ENCODE data around the gene MR1.
"Not testable (repeated sequence)": the region's sequence is repeated elsewhere in the genome, so short reads cannot be mapped to it uniquely, and the experiment has no call there.

The MR1 gene

DNA sequence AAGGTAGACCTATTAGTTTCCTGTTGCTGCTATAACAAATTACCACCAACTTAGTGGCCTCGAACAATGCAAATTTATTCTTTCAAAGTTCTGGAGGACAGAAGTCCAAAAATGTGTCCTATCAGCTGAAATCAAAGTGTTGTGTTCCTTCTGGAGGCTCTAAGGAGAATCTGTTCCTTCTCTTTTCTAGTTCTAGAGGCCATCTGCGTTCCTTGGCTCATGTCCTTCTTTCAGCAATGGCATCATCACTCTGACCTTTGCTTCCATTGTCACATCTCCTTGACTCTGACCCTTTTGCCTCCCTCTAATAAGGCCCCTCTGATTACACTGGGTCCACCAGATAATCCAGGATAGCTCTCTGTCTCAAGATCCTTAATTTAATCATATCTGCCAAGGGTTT, 1.2 kb upstream of the MR1 start:
- no peak for DNase-seq (ENCODE audit: low spot score)

DNA sequence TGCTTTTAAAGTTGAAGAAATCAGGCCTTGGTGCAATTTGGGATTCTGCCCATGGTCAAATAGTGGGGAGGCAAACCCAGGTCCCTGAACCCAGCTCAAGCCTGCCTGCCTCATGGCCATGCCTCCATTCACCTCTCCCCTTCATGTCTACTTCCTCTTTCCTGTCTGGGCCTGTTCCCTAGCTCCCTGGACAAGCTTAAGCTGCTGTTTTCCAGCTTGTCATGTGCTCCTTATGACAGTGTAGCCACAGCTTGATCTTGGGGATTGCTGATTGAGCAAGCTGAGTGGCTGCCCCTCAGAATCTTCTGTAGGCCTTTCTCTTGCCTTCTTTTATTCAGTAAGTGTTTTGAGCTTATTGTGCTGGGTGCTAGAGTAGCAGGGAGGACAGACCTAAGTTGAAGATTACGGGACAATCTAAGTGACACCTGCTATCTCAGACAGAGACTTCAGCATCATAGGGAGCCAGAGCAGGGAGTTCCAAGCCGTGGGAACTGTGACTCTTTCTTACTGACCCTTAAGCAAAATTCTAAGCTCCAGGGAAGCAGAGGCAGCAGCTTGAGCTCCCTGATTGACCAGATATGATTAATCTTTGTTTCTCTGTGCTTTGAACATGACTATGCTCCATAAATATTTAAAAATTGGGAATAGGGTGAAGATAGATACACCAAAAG, 520 bp upstream of the MR1 start:
- DNase-seq (ENCODE audit: low spot score) = no peak

DNA sequence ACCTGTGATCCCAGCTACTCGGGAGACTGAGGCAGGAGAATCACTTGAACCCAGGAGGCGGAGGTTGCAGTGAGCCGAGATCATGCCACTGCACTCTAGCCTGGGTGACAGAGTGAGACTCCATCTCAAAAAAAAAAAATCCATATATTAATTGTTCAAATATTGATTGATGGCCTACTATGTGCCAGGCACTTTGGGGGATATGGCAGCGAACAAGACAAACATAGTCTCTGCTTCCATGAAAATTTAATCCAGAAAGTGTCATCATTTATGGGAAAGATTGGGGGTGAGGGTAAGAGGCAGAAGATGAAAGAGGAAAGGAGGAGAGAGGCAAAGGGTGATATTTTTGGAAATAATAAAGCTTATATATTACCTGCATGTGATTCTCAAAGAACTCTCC, 1.4 kb downstream of the MR1 start:
- DNase-seq (ENCODE audit: low spot score) = not testable (repeated sequence)

DNA sequence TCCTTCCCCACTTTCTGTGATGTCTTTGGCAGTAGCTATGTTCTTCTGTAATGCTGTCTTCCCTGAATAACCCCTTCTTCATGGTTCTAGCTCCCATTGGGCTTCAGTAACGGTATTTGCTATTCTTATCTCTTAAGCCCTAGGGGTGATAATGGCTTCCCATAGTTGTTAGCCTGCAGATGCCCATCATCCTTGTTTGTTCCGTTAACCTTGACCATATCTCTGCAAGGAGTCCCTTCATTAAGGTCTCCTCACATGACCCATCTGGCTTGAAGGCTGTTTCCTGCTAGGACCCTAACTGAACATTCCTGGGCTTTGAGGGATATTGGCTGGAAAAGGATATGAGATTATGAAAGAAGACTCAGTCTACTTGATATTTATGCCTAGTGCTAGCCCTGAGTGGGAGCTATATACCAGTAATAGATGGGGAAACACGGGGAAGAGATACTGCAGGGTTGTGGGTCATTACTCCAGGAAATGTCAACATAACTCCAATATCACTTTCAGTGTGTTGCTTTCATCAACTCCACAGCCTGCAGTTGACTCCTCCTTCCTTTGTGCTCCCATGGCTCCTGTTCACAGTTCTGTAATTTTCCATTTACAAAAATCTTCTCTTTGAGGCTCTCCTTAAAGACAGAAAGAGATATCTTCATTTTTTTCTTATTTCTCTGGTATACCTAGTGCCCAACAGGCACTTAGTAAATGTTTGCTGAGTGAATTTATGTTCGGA, 2.5 kb downstream of the MR1 start:
- DNase-seq (ENCODE audit: low spot score) = no peak

DNA sequence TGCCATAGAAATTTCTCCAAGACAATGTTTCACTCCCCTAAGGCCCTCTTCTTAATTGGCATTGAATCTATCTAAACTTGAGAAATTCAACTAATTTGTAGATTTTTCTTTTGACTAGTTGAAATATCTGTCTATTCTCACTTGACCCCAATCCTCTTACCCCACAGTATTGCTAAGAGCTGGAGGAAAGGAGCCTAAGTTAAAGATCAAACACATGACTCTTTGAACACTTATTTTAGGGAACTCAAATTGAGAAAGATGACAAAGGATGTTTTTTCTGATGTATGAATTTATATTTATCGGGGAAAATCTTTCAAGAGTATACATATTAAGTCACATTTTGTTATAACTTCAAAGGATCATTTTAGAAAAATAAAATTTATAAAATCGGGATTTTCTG, 3.6 kb downstream of the MR1 start:
- no peak for DNase-seq (ENCODE audit: low spot score)

DNA sequence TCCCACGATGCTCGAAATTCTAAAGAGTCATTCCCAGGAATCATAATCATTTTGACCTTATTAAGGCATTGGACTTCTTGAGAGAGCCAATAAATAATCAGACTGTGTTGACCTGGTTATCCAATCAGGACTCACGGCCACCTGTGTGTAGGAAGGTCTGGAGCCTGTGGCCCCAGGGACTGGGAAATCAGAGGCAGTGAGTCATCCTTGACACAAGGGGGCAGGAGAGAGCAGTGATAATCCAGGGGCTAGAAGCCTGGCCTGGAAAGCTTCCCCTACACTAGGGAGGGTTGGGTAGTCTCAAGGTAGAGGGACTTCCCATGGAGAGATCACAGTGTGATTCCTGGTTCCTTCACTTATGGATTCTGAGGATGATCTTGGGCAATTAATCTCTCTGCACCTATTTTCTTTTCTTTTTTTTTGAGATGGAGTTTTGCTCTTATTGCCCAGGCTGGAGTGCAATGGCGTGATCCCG, 4.7 kb downstream of the MR1 start:
- peak; percentile 84 for DNase-seq (ENCODE audit: low spot score)

DNA sequence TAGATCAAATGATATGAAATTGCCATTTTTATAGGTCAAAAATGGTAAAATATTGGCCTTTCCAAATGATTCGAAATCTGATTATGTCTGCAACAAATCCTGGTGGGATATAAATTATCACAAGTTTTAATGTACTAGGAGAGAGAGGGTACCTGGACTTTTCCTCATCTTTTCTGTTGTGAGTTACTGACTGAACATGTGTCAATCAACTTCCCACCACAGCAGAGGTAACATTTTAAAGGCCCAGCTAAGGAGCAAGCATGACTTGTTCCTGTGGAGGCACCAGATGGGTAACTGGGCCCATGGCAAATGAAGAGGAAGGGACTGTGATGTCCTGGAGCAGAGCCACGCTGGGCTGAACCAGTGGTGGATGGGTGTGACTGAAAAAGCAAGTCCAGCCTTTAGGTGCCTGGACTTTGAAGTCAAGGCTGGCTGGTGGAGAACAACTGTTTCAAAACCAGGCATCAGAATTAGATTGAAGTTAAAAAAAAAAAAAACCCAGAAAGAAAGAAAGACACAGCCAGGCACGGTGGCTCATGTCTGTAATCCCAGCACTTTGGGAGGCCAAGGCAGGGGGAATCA, 6.6 kb downstream of the MR1 start:
- DNase-seq (ENCODE audit: low spot score) = no peak

DNA sequence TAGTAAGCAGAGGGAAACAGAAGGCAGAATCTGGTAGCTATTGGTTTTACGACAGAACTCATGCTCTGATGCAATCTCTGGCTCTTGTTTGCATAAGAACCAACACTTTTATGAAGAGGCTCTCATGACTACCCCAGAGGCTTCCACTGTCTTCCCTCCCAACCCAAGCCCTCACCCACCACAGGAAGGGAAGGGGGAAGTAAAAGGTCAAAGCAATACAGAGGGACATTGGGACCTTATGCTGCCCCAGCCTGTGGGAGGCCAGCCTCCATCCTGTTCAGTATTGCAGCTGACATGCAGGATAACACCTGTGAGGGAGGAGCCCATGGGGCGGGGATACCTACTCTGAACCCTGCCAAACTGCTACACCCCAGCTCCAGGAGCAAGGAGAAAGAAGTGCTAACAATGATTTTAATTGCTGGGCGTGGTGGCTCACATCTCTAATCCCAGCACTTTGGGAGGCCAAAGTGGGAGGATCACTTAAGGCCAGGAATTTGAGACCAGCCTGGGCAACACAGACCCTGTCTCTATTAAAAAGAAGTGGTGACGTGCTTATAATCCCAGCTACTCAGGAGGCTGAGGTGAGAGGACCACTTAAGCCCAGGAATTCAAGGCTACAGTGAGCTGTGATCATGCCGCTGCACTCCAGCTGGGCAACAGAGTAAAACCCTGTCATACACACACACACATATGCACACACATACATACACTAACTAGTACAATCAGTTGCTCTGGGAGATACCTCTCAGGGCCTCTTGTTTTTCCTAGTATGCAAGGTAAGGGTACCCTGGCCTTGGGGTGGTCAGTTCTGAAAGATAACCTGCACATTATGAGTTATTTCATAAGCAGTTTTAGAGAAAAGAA, 9.5 kb downstream of the MR1 start:
- peak; percentile 18 for DNase-seq (ENCODE audit: low spot score)

DNA sequence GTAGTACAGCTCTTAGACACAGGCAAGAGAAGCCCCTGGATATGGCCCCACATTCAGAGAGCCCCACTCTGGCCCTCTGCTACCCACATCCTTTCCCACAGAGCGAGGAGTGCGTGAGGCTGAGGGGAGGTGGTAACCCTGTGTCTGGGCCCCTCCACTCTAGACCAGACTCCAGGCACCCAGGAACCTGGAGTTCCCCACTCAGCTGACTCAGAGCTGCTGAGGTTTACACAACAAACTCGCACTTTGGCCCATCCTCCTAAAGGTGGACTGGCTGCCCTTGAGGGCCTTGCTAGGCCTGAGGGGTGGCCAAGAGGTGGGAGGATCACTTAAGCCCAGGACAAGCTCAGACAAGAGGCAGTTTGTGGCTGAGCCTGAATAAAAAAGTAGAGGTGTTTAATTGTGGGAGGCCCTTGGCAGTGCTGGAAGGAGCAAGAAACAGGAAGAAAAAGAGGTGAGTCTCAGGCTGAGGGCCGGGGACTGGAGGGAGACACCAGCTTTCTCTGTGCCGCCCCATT, 10.7 kb downstream of the MR1 start:
- DNase-seq (ENCODE audit: low spot score) = no peak

DNA sequence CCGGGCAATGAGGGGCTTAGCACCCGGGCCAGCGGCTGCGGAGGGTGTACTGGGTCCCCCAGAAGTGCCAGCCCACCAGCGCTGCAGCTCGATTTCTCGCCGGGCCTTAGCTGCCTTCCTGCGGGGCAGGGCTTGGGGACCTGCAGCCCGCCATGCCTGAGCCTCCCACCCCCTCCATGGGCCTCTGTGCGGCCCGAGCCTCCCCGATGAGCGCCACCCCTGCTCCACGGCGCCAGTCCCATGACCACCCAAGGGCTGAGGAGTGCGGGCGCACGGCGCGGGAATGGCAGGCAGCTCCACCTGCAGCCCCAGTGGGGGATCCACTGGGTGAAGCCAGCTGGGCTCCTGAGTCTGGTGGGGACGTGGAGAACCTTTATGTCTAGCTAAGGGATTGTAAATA, 12.2 kb downstream of the MR1 start:
- DNase-seq (ENCODE audit: low spot score) = not testable (repeated sequence)

DNA sequence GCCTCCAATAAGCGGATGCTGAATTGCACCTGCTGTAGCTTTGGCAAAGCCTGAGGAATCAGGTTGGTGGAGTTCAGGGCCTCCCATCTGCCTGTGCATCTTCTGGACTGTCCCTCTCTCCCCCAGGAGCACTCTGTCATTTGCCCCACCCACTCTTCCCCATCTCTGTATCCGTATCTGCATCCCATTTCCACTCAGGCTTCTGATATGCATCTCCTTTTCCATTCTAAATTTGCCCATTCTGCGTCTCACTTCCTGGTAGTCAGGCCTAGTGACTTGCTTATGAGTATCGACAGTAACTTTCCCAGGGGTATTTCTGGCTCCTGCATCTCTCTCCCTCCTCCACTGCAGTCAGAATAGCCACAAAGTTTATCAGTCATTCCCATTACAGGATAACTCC, 15.6 kb downstream of the MR1 start:
- DNase-seq (ENCODE audit: low spot score) = no peak

DNA sequence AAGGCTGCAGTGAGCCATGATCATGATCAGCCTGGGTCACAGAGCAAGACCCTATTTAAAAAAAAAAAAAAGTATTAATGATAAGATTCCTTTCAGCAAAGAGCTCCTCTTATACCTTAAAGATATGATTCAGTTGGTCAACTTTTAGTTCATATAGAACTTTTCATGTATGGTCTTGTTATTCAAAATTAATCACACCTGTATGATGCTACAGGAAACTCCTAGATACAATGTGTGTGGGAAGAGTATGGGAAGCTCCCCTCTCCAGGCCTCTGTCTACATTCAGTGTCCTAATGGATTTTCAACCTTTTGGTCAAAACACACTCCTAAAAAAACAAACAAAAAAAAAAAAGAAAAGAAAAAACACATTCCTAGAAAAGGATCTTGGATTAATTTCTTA, 17.1 kb downstream of the MR1 start:
- DNase-seq (ENCODE audit: low spot score) = no peak

DNA sequence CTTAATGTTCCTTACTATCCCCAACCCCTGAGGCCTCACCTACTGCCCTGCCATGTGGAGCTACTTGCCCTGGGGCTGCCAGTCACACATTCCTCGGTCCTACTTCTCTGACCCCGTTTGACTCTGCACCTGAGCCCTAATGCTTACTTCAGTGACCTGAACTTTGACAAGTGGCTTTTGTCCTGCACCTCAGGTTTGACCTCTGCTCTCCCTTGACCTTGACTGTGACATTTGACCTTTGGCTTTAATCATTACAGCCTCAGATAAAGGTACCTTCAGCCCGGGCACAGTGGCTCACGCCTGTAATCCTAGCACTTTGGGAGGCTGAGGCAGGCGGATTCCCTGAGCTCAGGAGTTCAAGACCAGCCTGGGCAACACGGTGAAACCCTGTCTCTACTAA, 22.8 kb downstream of the MR1 start:
- DNase-seq (ENCODE audit: low spot score) = no peak

DNA sequence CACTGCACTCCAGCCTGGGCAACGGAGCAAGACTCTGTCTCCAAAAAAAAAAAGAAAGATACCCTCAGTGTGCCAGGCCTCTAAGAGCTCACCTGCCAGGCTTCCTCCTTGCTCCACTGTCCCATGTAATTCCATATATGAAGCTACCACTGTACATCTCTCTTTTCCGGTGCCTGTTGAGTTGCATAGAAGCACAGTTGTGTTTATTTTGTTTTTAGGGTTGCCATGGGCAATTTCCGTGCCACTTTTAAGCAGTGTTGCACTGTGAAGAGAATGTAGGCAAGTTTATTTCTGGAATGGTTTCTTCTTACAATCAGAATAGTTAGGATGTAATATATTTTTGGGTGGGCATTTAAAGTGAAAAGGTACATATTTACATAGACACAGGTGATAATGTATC, 23.3 kb downstream of the MR1 start:
- DNase-seq (ENCODE audit: low spot score) = no peak

DNA sequence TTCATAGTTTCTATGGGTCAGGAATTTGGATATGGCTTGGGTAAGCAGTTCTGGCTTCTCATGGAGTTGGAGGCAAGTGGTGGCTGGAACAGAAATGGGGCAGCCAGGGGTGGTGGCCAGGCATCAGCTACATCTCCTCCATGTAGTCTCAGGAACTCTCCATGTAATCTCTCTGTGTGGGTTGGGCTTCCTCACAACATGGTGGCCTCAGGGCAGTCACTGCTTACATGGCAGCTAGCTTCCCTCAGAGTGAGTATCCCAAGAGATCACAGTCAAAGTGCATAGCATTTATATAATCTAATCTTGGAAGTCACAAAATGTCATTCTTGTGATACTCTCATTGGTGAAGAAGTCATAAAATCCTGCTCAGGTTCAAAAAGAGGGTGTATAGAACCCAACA, 25.7 kb downstream of the MR1 start:
- no peak for DNase-seq (ENCODE audit: low spot score)

DNA sequence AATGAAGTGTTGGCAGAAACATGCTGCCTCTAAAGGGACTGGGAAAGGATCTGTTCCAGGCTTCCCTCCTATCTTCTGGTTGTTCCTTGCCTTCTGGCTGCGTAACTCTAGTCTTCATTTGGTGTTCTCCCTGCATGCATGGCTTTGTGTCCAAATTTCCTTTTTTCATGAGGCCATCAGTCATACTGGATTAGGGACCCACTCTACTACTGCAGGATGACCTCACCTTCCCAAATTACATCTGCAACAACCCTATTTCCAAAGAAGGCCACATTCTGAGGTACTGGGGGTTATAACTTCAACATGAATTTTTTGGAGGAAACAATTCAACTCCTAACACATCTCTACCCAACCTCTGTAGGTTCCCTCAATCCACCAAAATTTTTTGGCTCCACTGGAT, 26.3 kb downstream of the MR1 start:
- DNase-seq (ENCODE audit: low spot score) = no peak

DNA sequence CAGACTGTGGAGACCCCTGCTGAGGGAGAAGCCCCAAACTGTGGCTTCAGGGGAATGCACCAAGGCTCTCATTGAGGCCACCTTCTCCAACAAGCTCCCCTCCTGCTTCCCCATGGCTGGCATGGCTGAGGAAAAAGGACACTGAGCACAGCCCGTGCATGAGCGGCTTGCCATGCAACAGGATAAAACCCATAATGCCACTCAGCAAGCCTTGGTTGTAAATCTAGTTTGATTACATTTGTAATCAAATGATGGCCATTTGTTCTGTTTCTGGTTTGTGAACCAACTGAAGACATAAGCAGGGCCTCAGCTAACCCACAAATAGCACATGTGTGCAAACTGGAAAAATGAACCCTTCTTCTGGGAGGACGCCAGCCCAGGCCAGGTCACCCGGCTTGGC, 27.2 kb downstream of the MR1 start:
- DNase-seq (ENCODE audit: low spot score) = not testable (repeated sequence)

DNA sequence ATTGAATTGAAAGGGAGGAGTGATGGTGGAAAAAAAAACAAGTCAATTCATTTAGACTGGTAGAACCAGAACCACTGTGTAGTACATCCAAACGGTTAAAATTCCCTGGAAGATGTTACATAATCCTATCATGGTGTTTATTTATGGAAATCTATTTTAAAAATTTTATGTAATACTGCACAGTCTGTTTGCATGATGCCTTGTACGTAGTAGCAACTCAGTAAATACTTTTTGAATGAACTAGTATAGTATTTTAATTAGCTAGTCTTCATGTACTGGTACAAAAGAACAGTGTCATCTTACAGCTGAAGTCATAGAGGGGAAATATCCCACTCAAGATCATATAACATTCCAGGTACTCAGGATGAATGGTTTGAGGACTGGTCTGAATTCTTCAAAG, 27.7 kb downstream of the MR1 start:
- no peak for DNase-seq (ENCODE audit: low spot score)

DNA sequence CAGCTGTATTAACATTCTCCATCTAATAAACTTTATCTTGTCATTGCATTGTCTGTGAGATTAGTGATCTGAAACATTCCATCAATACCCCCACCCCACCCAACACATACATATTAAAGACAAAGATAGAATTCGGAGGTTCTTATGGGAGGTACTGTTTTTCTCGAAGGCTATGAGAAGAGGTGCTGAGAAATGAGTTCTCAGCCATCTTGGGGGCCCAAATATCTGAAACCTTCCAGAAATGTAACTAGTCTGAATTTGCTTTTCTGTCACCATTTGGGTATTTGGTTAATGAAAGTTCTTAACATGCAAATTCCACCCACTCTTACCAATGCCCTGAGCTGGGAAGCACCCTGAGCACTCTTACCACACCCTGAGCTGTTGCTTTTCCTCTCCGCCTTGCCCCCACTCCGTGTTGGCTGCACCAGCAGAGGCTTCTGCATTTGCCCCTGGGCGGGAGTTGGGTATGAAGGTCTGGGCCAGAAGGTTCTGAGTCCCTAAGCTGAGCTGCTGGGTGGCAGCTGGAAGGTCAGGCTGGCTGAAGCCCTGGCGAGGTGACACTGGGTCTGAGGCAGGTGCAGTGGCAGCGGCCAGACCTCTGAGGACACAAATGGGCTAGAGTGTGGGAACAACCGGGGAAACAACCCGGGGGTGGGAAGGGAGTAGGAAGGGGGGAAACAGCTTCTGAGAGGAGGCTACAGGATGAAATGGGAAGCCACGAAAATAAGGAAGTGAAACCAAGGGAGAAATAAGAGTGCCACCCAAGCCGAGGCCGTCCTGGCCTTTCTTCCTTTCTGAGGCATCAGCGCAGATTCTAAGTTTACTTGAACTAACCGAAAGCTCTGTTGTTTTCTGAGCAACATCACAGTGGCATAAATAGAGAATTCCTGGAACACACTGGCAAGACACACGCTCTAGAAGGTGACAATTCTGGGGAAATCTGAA, 28.4 kb downstream of the MR1 start:
- DNase-seq (ENCODE audit: low spot score) = no peak

DNA sequence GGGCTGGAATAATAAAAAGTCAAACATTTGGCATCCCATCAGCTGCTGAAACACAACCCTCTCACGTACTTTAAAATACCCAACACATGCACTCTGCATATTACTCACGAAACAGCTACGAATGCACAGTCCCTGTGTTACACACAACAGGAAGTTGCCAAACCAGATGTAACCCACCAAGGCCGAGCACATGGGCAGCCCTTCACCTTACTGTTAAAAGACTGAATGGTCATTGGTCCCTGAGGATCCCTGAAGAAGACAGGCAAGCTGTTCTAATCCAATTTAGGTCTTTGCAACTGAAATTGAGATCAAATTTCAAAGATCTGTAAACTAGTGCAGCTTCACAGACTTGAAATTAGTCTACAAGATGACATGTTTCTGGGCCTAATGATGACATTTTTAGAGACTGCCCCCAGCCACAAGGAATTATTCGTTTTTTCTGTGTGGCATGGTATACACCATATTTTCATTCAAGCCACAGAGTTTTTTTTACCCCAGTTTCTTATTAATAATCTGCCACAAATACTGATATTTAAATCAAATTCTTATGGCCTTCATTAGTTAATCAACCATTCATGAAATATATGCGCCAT, 29.1 kb downstream of the MR1 start:
- DNase-seq (ENCODE audit: low spot score) = no peak

All from iPS-NIHi11 (cell line).